Lower leg skin (tissue), 4 donors: ENCODE data around the gene PEBP1. TPM values are rescaled to one million over a fixed set of nuclear protein-coding genes. Genes with fewer than 3 reads are reported as not detected.

ENCODE experiments used
- DNase-seq, 2 donors: peaks; one replicate each; pipeline ENCODE4 v3.0.0-alpha.2; 2019; ENCODE audit warnings: low spot score in 2 of 2
- H3K4me3 ChIP-seq: fragments of 200-600 bp; sonication (generic); 2 replicates; pipeline ENCODE4 v1.5.1; 2017; ENCODE audit warnings: mild to moderate bottlenecking, low read depth; ENCODE audit not compliant: poor library complexity, severe bottlenecking
- CTCF ChIP-seq, 3 donors: fragments of 450-650 bp; IDR thresholded peaks; one replicate each; pipeline ENCODE4 v1.5.1; 2016; ENCODE audit warnings: antibody characterized with exemption in 3 of 3, mild to moderate bottlenecking in 3 of 3, moderate library complexity in 2 of 3
- POLR2A ChIP-seq, 2 donors: fragments of 450-650 bp; IDR thresholded peaks; one replicate each; pipeline ENCODE4 v1.6.1; 2016 to 2017; ENCODE audit warnings: antibody characterized with exemption in 2 of 2, mild to moderate bottlenecking in 1 of 2, moderate library complexity in 1 of 2
- WGBS, 2 donors: methylation state at CpG; one replicate each; pipeline ENCODE4 v1.1.5; 2018; 5-methylcytosine and 5-hydroxymethylcytosine counted together
- intact Hi-C: fragments of 100-400 bp; cut with DNase I; formaldehyde crosslinking; loops from one replicate; pipeline ENCODE4 v1.15.0; 2023; ENCODE audit warnings: low total_unique reads
- total RNA-seq, 4 donors: library from RNA; depleted of rRNA; stranded (reverse); fragments of >200 nt; gene quantifications; one replicate each; pipeline ENCODE4 v1.1.0, GENCODE V29; 2016

PEBP1 gene
- total RNA-seq, 4 donors from 2014 or later: 192 to 447 (median 328) TPM

DNA sequence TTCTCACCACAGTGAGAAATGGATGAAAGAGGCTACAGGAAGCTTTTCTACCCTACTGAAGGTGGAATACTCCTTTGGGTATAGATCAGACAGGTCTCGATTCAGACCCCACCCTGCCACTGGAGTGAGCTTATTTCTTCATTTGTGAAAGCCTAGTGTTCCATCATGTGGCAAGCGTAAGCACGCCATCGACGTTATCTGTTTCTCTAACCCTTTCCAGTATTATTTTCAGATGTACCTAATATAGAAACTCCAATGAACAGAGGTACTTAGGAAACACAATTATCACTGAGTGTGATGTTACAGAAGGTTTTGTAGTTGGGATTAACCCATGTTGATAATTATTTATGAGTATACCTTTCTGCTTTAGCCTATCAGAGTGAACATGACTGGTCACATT, 12.4 kb downstream of the PEBP1 start:
- DNase-seq: no peak
- TF ChIP-seq POLR2A (IDR thresholded peaks at IDR 0.05) (no peak), CTCF (IDR thresholded peaks at IDR 0.05) (no peak)
- WGBS, 2 donors: 89% methylated on average over 5 of the region's 5 CpGs
- H3K4me3 ChIP-seq: no peak overlapping the region
- intact Hi-C loops: no loop called here

GRCh38 chr12:118150625-118151024, 14.7 kb downstream of the PEBP1 start:
- intact Hi-C loops: no loop called here
- TF ChIP-seq CTCF (IDR thresholded peaks at IDR 0.05): no peak
- no peak for TF ChIP-seq POLR2A (IDR thresholded peaks at IDR 0.05)
- DNase-seq: no peak
- H3K4me3 ChIP-seq: no peak overlapping the region
- 60 to 69% methylated on average over 7 of the region's 7 CpGs for WGBS, 2 donors

GRCh38 chr12:118151755-118152154, 15.8 kb downstream of the PEBP1 start:
- TF ChIP-seq CTCF (IDR thresholded peaks at IDR 0.05) (no peak), POLR2A (IDR thresholded peaks at IDR 0.05) (no peak)
- intact Hi-C loops: no loop called here

GRCh38 chr12:118160536-118160935, 24.6 kb downstream of the PEBP1 start:
- WGBS, 2 donors: 98 to 99% methylated on average over 3 of the region's 3 CpGs
- no peak for DNase-seq
- H3K4me3 ChIP-seq: no peak overlapping the region
- TF ChIP-seq POLR2A (IDR thresholded peaks at IDR 0.05) (no peak), CTCF (IDR thresholded peaks at IDR 0.05) (no peak)
- intact Hi-C loops: no loop called here

More at GRCh38 chr12:118151755-118152154, 15.8 kb downstream of the PEBP1 start:
- H3K4me3 ChIP-seq: no peak overlapping the region
- WGBS, 2 donors: 86 to 87% methylated on average over 5 of the region's 5 CpGs
- DNase-seq: no peak

- 60 to 62% methylated on average over 6 of the region's 6 CpGs for WGBS, 2 donors
- DNase-seq: no peak
- intact Hi-C loops: no loop called here
- H3K4me3 ChIP-seq: no peak overlapping the region
- no peak for TF ChIP-seq CTCF (IDR thresholded peaks at IDR 0.05)
- TF ChIP-seq POLR2A (IDR thresholded peaks at IDR 0.05): no peak
These were observed 29.0 kb downstream of the PEBP1 start for GRCh38 chr12:118164798-118165486.

DNA sequence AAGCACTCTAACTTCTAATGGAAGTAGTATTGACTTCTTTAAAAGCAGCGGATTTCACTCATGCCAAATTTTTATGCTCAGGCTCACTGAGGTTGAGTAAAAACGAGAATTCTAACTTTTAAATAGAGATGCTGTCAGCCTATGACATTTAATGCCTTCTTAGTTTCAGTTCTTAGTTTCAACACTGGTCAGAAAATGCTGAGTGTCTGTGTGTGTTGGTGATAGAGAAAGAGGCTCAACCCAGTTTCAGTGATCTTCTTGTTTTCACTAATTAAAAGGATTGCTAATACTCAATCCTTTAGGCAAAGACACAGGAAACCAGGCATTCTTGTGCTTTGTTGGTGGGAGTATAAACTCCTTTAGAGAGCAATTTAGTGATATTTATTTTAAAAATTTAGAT, 31.0 kb downstream of the PEBP1 start:
- H3K4me3 ChIP-seq: no peak overlapping the region
- TF ChIP-seq CTCF (IDR thresholded peaks at IDR 0.05) (no peak), POLR2A (IDR thresholded peaks at IDR 0.05) (no peak)
- 74 to 77% methylated on average over 2 of the region's 2 CpGs for WGBS, 2 donors
- intact Hi-C loops: no loop called here
- DNase-seq: no peak
